ENCODE results near the gene MBP.

Gene MBP

GRCh38 chr18:77046994-77047393, 85.6 kb downstream of the MBP start:
- H3K4me3 ChIP-seq (replicated peaks; ENCODE audit: insufficient read depth, low read length), result no peak overlapping the region
- DNase-seq (ENCODE audit: low read depth in 1 of 2, low spot score in 1 of 2), result no peak
- TF ChIP-seq REST (IDR thresholded peaks at IDR 0.05; ENCODE audit: insufficient replicate concordance, low read depth) (no peak), CTCF (IDR thresholded peaks at IDR 0.05; ENCODE audit: insufficient read depth, low read length) (no peak), GABPA (IDR thresholded peaks at IDR 0.05; ENCODE audit: low read depth) (no peak), SPI1 (IDR thresholded peaks at IDR 0.05; ENCODE audit: borderline replicate concordance, low read depth) (no peak), POLR2AphosphoS5 (IDR thresholded peaks at IDR 0.05; ENCODE audit: low read depth) (no peak)
- H3K27me3 ChIP-seq (ENCODE audit: insufficient read depth, poor library complexity, severe bottlenecking), result no peaks in the 10 kb centered on the region
- no peak overlapping the region for H3K27ac ChIP-seq (replicated peaks)

DNA sequence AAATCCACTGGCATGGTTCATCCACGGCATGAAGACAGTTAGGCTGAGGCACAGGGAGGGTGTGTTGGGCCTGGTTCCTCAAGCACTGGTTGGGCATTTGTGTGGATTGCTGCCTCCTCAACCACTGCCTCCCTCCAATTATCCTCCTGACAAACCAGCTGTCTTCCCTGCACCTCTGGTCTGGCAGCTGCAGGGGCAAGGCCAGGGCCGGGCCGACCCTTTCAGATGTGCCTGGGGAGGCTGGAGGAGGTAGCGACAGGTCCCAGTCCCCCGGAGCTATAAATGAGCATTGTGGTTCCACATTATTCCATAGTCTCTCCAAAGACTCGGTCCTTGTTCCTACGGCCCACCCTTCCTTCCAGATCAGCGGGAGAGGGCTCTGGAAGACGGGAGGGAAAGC, 86.2 kb downstream of the MBP start:
- Histone ChIP-seq H3K27ac (replicated peaks) (no peak overlapping the region), H3K27me3 (ENCODE audit: insufficient read depth, poor library complexity, severe bottlenecking) (no peaks in the 10 kb centered on the region), H3K4me3 (replicated peaks; ENCODE audit: insufficient read depth, low read length) (no peak overlapping the region)
- DNase-seq (ENCODE audit: low read depth in 1 of 2, low spot score in 1 of 2), result no peak
- TF ChIP-seq GABPA (IDR thresholded peaks at IDR 0.05; ENCODE audit: low read depth), result no peak
- TF ChIP-seq SPI1 (IDR thresholded peaks at IDR 0.05; ENCODE audit: borderline replicate concordance, low read depth), result no peak
- TF ChIP-seq CTCF (IDR thresholded peaks at IDR 0.05; ENCODE audit: insufficient read depth, low read length), result no peak
- TF ChIP-seq POLR2AphosphoS5 (IDR thresholded peaks at IDR 0.05; ENCODE audit: low read depth), result peak; percentile 25; the same call in 1 of the 2 replicates
- no peak for TF ChIP-seq REST (IDR thresholded peaks at IDR 0.05; ENCODE audit: insufficient replicate concordance, low read depth)

- Histone ChIP-seq H3K4me3 (replicated peaks; ENCODE audit: insufficient read depth, low read length) (no peak overlapping the region), H3K27ac (replicated peaks) (no peak overlapping the region), H3K27me3 (ENCODE audit: insufficient read depth, poor library complexity, severe bottlenecking) (no peaks in the 10 kb centered on the region)
- TF ChIP-seq CTCF (IDR thresholded peaks at IDR 0.05; ENCODE audit: insufficient read depth, low read length) (no peak), POLR2AphosphoS5 (IDR thresholded peaks at IDR 0.05; ENCODE audit: low read depth) (no peak), GABPA (IDR thresholded peaks at IDR 0.05; ENCODE audit: low read depth) (no peak), REST (IDR thresholded peaks at IDR 0.05; ENCODE audit: insufficient replicate concordance, low read depth) (no peak), SPI1 (IDR thresholded peaks at IDR 0.05; ENCODE audit: borderline replicate concordance, low read depth) (no peak)
- DNase-seq (ENCODE audit: low read depth in 1 of 2, low spot score in 1 of 2), result no peak
Measured at GRCh38 chr18:77045677-77046076, 86.9 kb downstream of the MBP start.

All from HL-60 (cell line).